Endothelial cell of umbilical vein (primary cell): ENCODE measurements around the gene ADIRF. TPM values are rescaled to one million over a fixed set of nuclear protein-coding genes. Genes with fewer than 3 reads are reported as not detected.
"Not testable (repeated sequence)": the region's sequence is repeated elsewhere in the genome, so short reads cannot be mapped to it uniquely, and the experiment has no call there.

Source experiments
- BruUV-seq: library from RNA; stranded (reverse); fragments of 400-500 nt; replicated peaks from 2 replicates; lab custom pipeline; 2021; lab: Mats Ljungman, UMichigan
- CTCF ChIA-PET: fragments of 300-600, 350-600 bp; sonication (Branson Sonifier 250); formaldehyde crosslinking; loops from one replicate; lab custom pipeline; 2021; ENCODE audit warnings: antibody characterized with exemption, inconsistent platforms; lab: Charles Lee
- POLR2A ChIA-PET: fragments of 300-600, 350-600 bp; sonication (Branson Sonifier 250); formaldehyde crosslinking; loops from one replicate; lab custom pipeline; 2021; ENCODE audit warnings: antibody characterized with exemption, inconsistent platforms; lab: Charles Lee
- DNase-seq: peaks from one replicate; pipeline ENCODE4 v3.0.0-alpha.2; 2011; ENCODE audit warnings: low read depth, low spot score
- FAIRE-seq: peaks from 2 replicates; lab custom pipeline; 2011; peaks lifted over from hg19 to GRCh38; lab: Jason Lieb, UNC
- H2AFZ ChIP-seq: 2 replicates; pipeline ENCODE4 v1.6.0; 2012; ENCODE audit warnings: low read depth, low read length, control low read depth, inconsistent platforms
- H3K27ac ChIP-seq: 2 replicates; pipeline ENCODE4 v1.5.1; 2011; ENCODE audit warnings: low read depth, mild to moderate bottlenecking, control low read depth, low read length, moderate library complexity; ENCODE audit not compliant: insufficient read depth
- H3K27me3 ChIP-seq, 2 experiments: 2 replicates each; pipeline versions ENCODE4 v1.6.0 to v1.6.1; 2011; ENCODE audit warnings: low read length in 2 of 2, mixed read lengths in 1 of 2; ENCODE audit not compliant: control insufficient read depth in 2 of 2, insufficient read depth in 2 of 2
- H3K36me3 ChIP-seq, 2 experiments: 2 replicates in 1 of 2; 3 replicates in 1 of 2; pipeline ENCODE4 v1.5.1; 2011; ENCODE audit warnings: low read length in 2 of 2, mild to moderate bottlenecking in 1 of 2, moderate library complexity in 1 of 2; ENCODE audit not compliant: control insufficient read depth in 2 of 2, insufficient read depth in 2 of 2; ENCODE audit errors: extremely low read depth in 1 of 2
- H3K4me1 ChIP-seq: 3 replicates; pipeline ENCODE4 v1.5.1; 2011; ENCODE audit warnings: mild to moderate bottlenecking, low read length; ENCODE audit not compliant: control insufficient read depth, insufficient read depth; ENCODE audit errors: extremely low read depth
- H3K4me2 ChIP-seq: 2 replicates; pipeline ENCODE4 v1.6.1; 2011; ENCODE audit warnings: low read length, control low read depth, mixed read lengths; ENCODE audit not compliant: insufficient read depth
- H3K4me3 ChIP-seq, 3 experiments: fragments of 200-600 bp in 1 of 3; sonication (generic), shearing (Covaris generic) in 1 of 3; replicated peaks in 1 of 3; 2 replicates each; pipeline ENCODE4 v1.5.1; 2011 to 2016; ENCODE audit warnings: control low read depth in 3 of 3, low read length in 3 of 3, mild to moderate bottlenecking in 2 of 3, inconsistent platforms in 1 of 3, low read depth in 1 of 3, moderate library complexity in 1 of 3; ENCODE audit not compliant: insufficient read depth in 1 of 3
- H3K79me2 ChIP-seq: 2 replicates; pipeline ENCODE4 v1.6.0; 2012; ENCODE audit warnings: low read length, inconsistent platforms; ENCODE audit not compliant: control insufficient read depth, insufficient read depth
- H3K9ac ChIP-seq: replicated peaks from 2 replicates; pipeline ENCODE3; 2011; ENCODE audit warnings: low read length, control low read depth; ENCODE audit not compliant: insufficient read depth; ENCODE audit errors: extremely low read depth
- H3K9me1 ChIP-seq: replicated peaks from 3 replicates; pipeline ENCODE4 v1.6.0; 2011; ENCODE audit warnings: mild to moderate bottlenecking, low read length; ENCODE audit not compliant: control insufficient read depth, insufficient read depth; ENCODE audit errors: extremely low read depth
- H3K9me3 ChIP-seq: replicated peaks from 2 replicates; pipeline ENCODE4 v1.5.1; 2012; ENCODE audit warnings: low read length, inconsistent platforms; ENCODE audit not compliant: control insufficient read depth, insufficient read depth
- H4K20me1 ChIP-seq: replicated peaks from 2 replicates; pipeline ENCODE3; 2011; ENCODE audit warnings: mild to moderate bottlenecking, low read length; ENCODE audit not compliant: control insufficient read depth, insufficient read depth; ENCODE audit errors: extremely low read depth
- dilution Hi-C: fragments of 300-500 bp; cut with MboI; formaldehyde crosslinking; loops from one replicate; pipeline ENCODE4 v1.15.0; 2019; ENCODE audit warnings: low sequenced_read_pairs; ENCODE audit not compliant: extremely low pct_ligation_motif_present
- intact Hi-C: fragments of 100-400 bp; cut with micrococcal nuclease; formaldehyde crosslinking; loops from one replicate; pipeline ENCODE4 v1.10.0; 2022
- polyA plus RNA-seq, 4 experiments: library from polyadenylated mRNA; depleted of rRNA in 3 of 4; stranded (reverse) in 3 of 4; unstranded in 1 of 4; fragments of >200 nt; gene quantifications; 2 replicates each; pipeline versions ENCODE4 v1.2.1 to v1.2.3, GENCODE V29; 2011 to 2012; ENCODE audit warnings: missing spikeins in 1 of 4
- small RNA-seq: library from RNA; depleted of rRNA; stranded (forward); fragments of <200 nt; gene quantifications from one replicate; pipeline ENCODE3, GENCODE V24; 2012; ENCODE audit warnings: low replicate concordance, low read depth; ENCODE audit not compliant: insufficient read depth, insufficient read length
- total RNA-seq: library from RNA; stranded (reverse); gene quantifications from 2 replicates; pipeline ENCODE4 v1.2.3, GENCODE V29; 2021

Gene ADIRF
- total and polyA plus RNA-seq, 2 donors (not counting 3 experiments of a cell fraction or from before 2014, with no cell fraction given): 3.7 to 4.4 TPM

DNA sequence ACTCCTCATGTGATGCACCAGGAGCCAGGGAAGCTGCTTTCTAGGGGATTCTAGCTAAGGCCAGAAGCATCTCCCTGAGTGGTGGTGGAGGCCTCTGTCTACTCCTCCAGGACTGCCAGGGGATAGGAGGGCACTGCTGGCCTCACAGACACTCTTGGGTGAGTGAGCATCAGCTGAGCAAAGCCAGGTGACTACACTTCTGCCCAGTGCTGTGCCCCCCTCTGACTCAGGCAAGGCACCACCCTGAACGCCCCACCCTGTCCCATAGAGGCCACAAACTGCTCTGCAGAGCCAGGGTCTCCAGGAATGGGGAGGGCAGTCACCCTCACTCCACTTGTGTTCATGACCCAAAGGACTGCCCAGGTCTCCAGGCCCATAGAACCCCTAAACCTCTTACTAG is 51.2 kb downstream of the ADIRF start:
- H3K79me2 ChIP-seq, DNase-seq, CTCF ChIA-PET, H3K9ac ChIP-seq, H2AFZ ChIP-seq, H3K9me3 ChIP-seq, dilution Hi-C loops, H3K27me3 ChIP-seq, H4K20me1 ChIP-seq, H3K4me3 ChIP-seq, H3K4me1 ChIP-seq, BruUV-seq, H3K27ac ChIP-seq, H3K36me3 ChIP-seq, FAIRE-seq, intact Hi-C loops, POLR2A ChIA-PET, H3K4me2 ChIP-seq, H3K9me1 ChIP-seq: not testable (repeated sequence)

- H3K79me2 ChIP-seq, intact Hi-C loops, H3K9me3 ChIP-seq, H3K27ac ChIP-seq, H3K4me1 ChIP-seq, POLR2A ChIA-PET, DNase-seq, H3K9me1 ChIP-seq, dilution Hi-C loops, H3K9ac ChIP-seq, H3K4me2 ChIP-seq, H2AFZ ChIP-seq, BruUV-seq, H3K27me3 ChIP-seq, FAIRE-seq, H4K20me1 ChIP-seq, CTCF ChIA-PET, H3K4me3 ChIP-seq, H3K36me3 ChIP-seq: not testable (repeated sequence)
These were observed 51.8 kb downstream of the ADIRF start, which contains the start of gene FAM25A for GRCh38 chr10:87020056-87020455. TSS of gene FAM25A (plus strand) at chr10:87020294. CDS start at chr10:87020325, 31 bp downstream.

Small RNA genes lying within 50 kb of the gene (small RNA-seq; reads per million reads assigned to genes)
- gene BMS1P3: not detected
- gene FAM25A: not detected

Other genes starting within 250 kb of the ADIRF start
- not detected in 2 replicates for gene BMPR1A, start 211.9 kb upstream of the ADIRF start, total RNA-seq
- gene BMPR1A, start 211.9 kb upstream of the ADIRF start, polyA plus RNA-seq: not detected in 2 replicates
- 169 TPM in 2 replicates for gene MMRN2, start 10.9 kb upstream of the ADIRF start, total RNA-seq
- gene MMRN2, start 10.9 kb upstream of the ADIRF start, polyA plus RNA-seq: 143 and 154 TPM in 2 replicates
- gene SNCG, start 9.9 kb upstream of the ADIRF start, total RNA-seq: 30.5 and 31.4 TPM in 2 replicates
- gene SNCG, start 9.9 kb upstream of the ADIRF start, polyA plus RNA-seq: 50.6 and 60.8 TPM in 2 replicates
- not detected in 2 replicates for gene FAM25A, start 51.8 kb downstream of the ADIRF start, total RNA-seq
- gene FAM25A, start 51.8 kb downstream of the ADIRF start, polyA plus RNA-seq: not detected in 2 replicates
- gene GLUD1, start 126.4 kb downstream of the ADIRF start, total RNA-seq: 86.6 and 94.7 TPM in 2 replicates
- gene GLUD1, start 126.4 kb downstream of the ADIRF start, polyA plus RNA-seq: 34.1 and 41.9 TPM in 2 replicates
- gene SHLD2, start 126.7 kb downstream of the ADIRF start, total RNA-seq: 19.2 and 22.4 TPM in 2 replicates
- 4.8 and 6.1 TPM in 2 replicates for gene SHLD2, start 126.7 kb downstream of the ADIRF start, polyA plus RNA-seq